ENCODE data around the gene PLEKHA8.

DNA sequence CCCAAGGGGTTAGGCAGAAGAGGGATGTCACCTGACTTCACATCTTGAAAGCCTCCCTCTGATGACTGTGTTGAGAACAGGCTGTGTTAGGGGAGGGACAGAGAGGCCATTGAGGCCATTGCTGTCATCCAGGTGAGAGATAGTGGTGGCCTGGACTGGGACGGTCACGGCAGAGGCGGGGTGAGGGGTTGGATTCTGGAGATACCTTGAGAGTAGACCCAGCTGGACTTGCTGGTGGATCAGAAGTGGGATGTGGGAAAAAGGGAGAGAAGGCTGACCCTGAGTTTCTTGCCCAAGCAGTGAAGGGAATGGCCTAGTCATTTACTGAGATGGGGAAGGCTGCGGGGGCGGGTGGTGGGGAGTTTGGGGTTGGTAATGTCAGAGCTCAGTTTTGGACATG lies 120.2 kb downstream of the PLEKHA8 start:
- TF ChIP-seq, protein P1, sequence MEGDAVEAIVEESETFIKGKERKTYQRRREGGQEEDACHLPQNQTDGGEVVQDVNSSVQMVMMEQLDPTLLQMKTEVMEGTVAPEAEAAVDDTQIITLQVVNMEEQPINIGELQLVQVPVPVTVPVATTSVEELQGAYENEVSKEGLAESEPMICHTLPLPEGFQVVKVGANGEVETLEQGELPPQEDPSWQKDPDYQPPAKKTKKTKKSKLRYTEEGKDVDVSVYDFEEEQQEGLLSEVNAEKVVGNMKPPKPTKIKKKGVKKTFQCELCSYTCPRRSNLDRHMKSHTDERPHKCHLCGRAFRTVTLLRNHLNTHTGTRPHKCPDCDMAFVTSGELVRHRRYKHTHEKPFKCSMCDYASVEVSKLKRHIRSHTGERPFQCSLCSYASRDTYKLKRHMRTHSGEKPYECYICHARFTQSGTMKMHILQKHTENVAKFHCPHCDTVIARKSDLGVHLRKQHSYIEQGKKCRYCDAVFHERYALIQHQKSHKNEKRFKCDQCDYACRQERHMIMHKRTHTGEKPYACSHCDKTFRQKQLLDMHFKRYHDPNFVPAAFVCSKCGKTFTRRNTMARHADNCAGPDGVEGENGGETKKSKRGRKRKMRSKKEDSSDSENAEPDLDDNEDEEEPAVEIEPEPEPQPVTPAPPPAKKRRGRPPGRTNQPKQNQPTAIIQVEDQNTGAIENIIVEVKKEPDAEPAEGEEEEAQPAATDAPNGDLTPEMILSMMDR (conservative IDR thresholded peaks at IDR 0.05; ENCODE audit: low read length): no peak
- no peak for TF ChIP-seq EZH2phosphoT487 (IDR thresholded peaks at IDR 0.05; ENCODE audit: borderline replicate concordance, low read depth, low read length)
